ENCODE measurements around the gene MAP3K7. TPM values are rescaled to one million over a fixed set of nuclear protein-coding genes. Genes with fewer than 3 reads are reported as not detected.
"Not testable (repeated sequence)": the region's sequence is repeated elsewhere in the genome, so short reads cannot be mapped to it uniquely, and the experiment has no call there.

The MAP3K7 gene
- total RNA-seq, 1 donor from 2014 or later: 21.9 TPM

- no peak overlapping the region for H3K4me3 ChIP-seq (ENCODE audit: low read depth, low read length)
- DNase-seq (ENCODE audit: low read depth): no peak
- no peak for TF ChIP-seq CTCF (conservative IDR thresholded peaks at IDR 0.05; ENCODE audit: low read depth, low read length)
Observed at GRCh38 chr6:90581146-90581545, 5.7 kb downstream of the MAP3K7 start.

- DNase-seq (ENCODE audit: low read depth): no peak
- no peak for TF ChIP-seq CTCF (conservative IDR thresholded peaks at IDR 0.05; ENCODE audit: low read depth, low read length)
- H3K4me3 ChIP-seq (ENCODE audit: low read depth, low read length): no peak overlapping the region
Observed at GRCh38 chr6:90578894-90579549, 7.8 kb downstream of the MAP3K7 start.

DNA sequence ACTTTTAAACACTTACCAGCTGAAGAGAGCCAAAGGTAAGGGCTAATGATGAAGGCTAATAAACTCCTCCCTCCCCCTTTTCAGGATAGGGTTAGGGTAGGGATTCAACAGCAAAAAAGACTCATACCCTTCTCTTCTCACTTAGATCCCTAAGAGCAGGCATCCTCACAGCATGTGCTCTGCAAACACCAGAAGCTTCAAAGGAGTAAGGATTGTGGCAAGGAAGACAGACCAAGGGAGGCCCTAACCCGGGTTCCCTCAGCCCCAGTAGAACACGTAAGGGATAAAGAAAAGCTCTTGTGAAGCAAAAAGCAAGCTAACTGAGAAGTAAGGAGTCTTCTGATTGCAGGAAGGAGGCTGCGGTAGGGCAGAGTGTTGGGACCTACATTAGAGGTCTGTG is 11.6 kb downstream of the MAP3K7 start:
- no peak overlapping the region for H3K4me3 ChIP-seq (ENCODE audit: low read depth, low read length)
- no peak for TF ChIP-seq CTCF (conservative IDR thresholded peaks at IDR 0.05; ENCODE audit: low read depth, low read length)
- no peak for DNase-seq (ENCODE audit: low read depth)

- peak; percentile 22 for TF ChIP-seq CTCF (conservative IDR thresholded peaks at IDR 0.05; ENCODE audit: low read depth, low read length)
- no peak overlapping the region for H3K4me3 ChIP-seq (ENCODE audit: low read depth, low read length)
- no peak for DNase-seq (ENCODE audit: low read depth)
Observed at GRCh38 chr6:90574610-90575009, 12.3 kb downstream of the MAP3K7 start.

- H3K4me3 ChIP-seq (ENCODE audit: low read depth, low read length): no peak overlapping the region
- TF ChIP-seq CTCF (conservative IDR thresholded peaks at IDR 0.05; ENCODE audit: low read depth, low read length): no peak
- no peak for DNase-seq (ENCODE audit: low read depth)
Observed at GRCh38 chr6:90573624-90574023, 13.2 kb downstream of the MAP3K7 start.

- no peak for DNase-seq (ENCODE audit: low read depth)
- no peak for TF ChIP-seq CTCF (conservative IDR thresholded peaks at IDR 0.05; ENCODE audit: low read depth, low read length)
- no peak overlapping the region for H3K4me3 ChIP-seq (ENCODE audit: low read depth, low read length)
Observed at GRCh38 chr6:90572856-90573255, 14.0 kb downstream of the MAP3K7 start.

GRCh38 chr6:90569223-90569622 is 17.6 kb downstream of the MAP3K7 start:
- TF ChIP-seq CTCF (conservative IDR thresholded peaks at IDR 0.05; ENCODE audit: low read depth, low read length): no peak
- DNase-seq (ENCODE audit: low read depth): no peak

GRCh38 chr6:90567682-90568081 is 19.2 kb downstream of the MAP3K7 start:
- not testable (repeated sequence) for H3K4me3 ChIP-seq (ENCODE audit: low read depth, low read length)

More at GRCh38 chr6:90569223-90569622, 17.6 kb downstream of the MAP3K7 start:
- H3K4me3 ChIP-seq (ENCODE audit: low read depth, low read length): no peak overlapping the region

DNA sequence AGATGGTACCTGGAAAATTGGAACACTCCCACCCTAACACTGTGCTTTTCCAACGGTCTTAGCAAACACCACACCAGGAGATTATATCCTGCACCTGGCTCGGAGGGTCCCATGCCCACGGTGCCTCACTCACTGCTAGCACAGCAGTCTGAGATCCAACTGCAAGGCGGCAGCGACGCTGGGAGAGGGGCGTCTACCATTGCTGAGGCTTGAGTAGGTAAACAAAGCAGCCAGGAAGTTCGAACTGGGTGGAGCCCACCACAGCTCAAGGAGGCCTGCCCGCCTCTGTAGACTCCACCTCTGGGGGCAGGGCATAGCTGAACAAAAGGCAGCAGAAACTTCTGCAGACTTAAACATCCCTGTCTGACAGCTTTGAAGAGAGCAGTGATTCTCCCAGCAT is 24.5 kb downstream of the MAP3K7 start:
- DNase-seq (ENCODE audit: low read depth); H3K4me3 ChIP-seq (ENCODE audit: low read depth, low read length): not testable (repeated sequence)

More at GRCh38 chr6:90567682-90568081, 19.2 kb downstream of the MAP3K7 start:
- not testable (repeated sequence) for DNase-seq (ENCODE audit: low read depth)
